Measurements from ENCODE around the gene B4GALNT4.

The B4GALNT4 gene

DNA sequence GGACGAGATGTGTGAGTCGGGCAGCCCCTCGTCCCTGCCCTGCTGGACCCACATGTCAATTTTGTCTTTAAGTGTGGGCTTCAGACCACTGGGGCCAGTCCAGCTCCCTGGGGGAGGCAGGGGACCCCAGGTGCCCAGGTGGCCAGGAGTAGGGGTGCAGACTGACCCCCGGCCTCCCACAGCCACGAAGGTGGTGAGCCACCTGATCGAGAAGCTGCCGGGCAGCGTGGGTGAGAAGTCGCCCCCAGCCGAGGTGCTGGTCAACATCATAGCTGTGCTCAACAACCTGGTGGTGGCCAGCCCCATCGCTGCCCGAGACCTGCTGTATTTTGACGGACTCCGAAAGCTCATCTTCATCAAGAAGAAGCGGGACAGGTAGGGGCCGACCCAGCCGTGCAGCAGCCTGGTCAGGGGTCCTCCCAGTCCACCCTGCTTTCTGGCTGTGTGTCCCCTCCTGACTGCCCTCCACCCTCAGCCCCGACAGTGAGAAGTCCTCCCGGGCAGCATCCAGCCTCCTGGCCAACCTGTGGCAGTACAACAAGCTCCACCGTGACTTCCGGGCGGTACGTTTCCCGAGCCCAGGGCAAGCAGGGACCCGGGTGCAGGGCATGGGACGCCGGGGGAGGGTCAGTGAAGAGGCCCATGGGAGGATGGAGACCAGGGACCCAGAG is 34.6 kb downstream of the B4GALNT4 start:
- ChIA-PET POLR2A (no interaction called here), CTCF (interaction anchor here (3.8 kb wide), 1 partner anchor 7 kb away, joined by 22 read pairs; no protein-coding TSS in a partner anchor)
- no peak for TF ChIP-seq CTCF (IDR thresholded peaks at IDR 0.05; ENCODE audit: control extremely low read depth, extremely low read depth, low read depth, missing control alignments)
- DNase-seq (ENCODE audit: extremely low spot score) = no peak

DNA sequence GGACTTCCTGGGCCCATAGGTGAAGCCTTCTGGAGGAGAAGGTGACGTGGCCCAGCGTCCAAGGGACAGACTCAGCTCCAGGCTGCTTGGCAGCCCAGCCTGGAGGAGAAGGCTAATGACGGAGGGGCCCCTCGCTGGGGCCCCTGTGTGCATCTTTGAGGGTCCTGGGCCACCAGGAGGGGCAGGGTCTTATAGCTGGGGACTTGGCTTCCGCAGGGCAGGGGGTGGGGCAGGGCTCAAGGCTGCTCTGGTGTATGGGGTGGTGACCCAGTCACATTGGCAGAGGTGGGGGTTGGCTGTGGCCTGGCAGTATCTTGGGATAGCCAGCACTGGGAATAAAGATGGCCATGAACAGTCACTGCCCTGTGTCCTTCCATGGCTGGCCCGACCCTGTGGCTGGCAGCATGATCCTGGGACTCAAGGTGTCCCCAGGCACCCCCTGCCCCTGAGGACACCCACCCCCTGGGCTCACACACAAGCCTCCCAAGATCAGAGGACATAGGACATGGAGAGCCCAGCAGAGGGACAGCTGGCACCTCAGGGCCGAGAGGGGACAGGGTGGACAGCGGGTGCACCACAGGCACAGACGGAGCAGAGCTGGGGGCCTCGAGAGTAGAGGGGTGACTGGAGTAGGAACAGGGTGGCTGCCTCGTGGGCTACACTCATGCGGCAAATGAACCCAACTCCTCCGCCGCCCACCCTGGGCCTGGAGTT is 35.4 kb downstream of the B4GALNT4 start:
- POLR2A ChIA-PET = no interaction called here
- CTCF ChIA-PET = interaction anchor here (3.8 kb wide), 1 partner anchor 8 kb away, joined by 22 read pairs; no protein-coding TSS in a partner anchor
- DNase-seq (ENCODE audit: extremely low spot score) = no peak
- no peak for TF ChIP-seq CTCF (IDR thresholded peaks at IDR 0.05; ENCODE audit: control extremely low read depth, extremely low read depth, low read depth, missing control alignments)

DNA sequence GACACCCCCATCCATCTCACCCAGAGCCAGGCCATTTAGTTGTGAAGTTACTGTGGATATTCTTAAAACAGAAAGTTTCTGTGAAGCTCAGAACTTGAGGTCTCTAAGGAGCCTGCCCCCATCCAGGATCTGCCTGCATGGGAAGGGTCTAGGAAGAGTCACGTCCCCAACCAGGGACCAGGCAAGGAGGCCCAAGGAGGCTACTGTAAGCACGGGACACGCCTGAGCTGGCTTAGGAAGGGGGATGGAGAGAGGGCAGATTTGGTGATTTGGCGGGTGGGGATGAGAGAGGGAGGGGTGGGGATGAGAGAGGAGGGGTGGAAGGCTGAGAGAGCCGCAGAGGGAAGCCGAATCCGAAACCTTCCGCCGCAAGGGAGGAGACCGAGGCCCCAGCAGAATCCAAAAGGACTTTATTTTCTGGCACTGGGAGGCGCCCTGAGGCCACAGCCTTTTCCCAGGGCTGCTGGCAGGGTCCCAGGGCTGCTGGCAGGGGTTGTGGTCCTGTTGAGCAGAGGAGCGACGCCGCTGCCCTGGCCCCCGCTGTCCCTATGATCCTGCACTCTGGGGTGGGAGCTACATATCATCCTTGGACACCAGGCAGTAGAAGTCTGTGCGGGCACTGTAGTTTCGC is 36.1 kb downstream of the B4GALNT4 start:
- TF ChIP-seq CTCF (IDR thresholded peaks at IDR 0.05; ENCODE audit: control extremely low read depth, extremely low read depth, low read depth, missing control alignments) = no peak
- POLR2A ChIA-PET = no interaction called here
- CTCF ChIA-PET = interaction anchor here (3.8 kb wide), 1 partner anchor 8 kb away, joined by 22 read pairs; no protein-coding TSS in a partner anchor
- DNase-seq (ENCODE audit: extremely low spot score) = no peak

GRCh38 chr11:405954-406795 is 36.9 kb downstream of the B4GALNT4 start:
- ChIA-PET CTCF (interaction anchor here (1.0 to 3.8 kb wide), 7 partner anchors 9 to 162 kb away, joined by 3 to 22 read pairs (median 5); no protein-coding TSS in a partner anchor), POLR2A (no interaction called here)
- TF ChIP-seq CTCF (IDR thresholded peaks at IDR 0.05; ENCODE audit: control extremely low read depth, extremely low read depth, low read depth, missing control alignments) = no peak
- DNase-seq (ENCODE audit: extremely low spot score) = no peak

DNA sequence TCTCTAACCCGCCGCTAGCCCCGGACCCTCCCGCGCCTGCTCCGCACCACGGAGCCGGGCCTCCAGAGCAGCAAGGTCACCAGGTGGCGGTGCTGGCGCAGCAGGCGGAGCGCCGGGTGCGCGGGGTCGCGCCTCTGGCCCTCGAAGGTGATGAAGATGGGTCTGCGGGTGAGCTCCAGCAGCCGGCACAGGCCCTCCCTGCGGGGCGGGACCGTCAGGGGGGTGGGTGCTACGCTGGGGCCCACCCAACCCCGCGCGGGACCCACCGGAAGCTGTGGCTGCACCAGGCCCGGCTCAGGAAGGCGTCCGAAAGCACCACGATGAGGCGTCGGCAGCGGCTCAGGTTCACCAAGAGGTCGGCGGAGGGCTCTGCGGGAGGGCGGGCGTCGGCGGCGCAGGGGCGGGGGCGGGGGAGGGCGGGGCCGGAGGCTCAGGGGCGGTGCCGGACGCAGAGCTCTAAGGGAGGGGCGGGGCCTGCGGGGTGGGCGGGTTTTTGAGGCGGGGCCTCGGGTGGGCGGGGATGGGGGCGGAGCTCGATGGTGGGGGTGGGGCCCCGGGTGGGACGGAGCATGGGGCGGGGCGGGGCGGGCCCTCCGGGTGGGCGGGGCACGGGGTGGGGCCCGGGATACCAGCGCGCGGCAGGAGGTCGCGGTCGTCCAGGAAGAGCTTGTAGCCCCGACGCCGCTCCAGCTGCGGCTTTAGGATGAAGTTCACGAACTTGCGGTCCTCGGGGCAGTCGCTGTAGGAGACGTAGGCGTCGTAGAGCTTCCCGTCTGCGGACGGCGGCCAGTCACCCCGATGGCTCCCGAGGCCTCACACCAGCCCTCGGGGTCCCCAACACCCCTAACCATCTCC is 37.7 kb downstream of the B4GALNT4 start:
- ChIA-PET CTCF (interaction anchor here (1.0 to 3.8 kb wide), 9 partner anchors 10 to 163 kb away, joined by 3 to 22 read pairs (median 4); no protein-coding TSS in a partner anchor), POLR2A (interaction anchor here (0.5 to 0.9 kb wide), 5 partner anchors 43 to 169 kb away, joined by 3 to 5 read pairs (median 4); partner anchors contain the start of gene PTDSS2)
- DNase-seq (ENCODE audit: extremely low spot score) = peak; percentile 95
- TF ChIP-seq CTCF (IDR thresholded peaks at IDR 0.05; ENCODE audit: control extremely low read depth, extremely low read depth, low read depth, missing control alignments) = peak; percentile 39

Data from GM10248 (cell line).